HG03159 (cell line): Measurements from ENCODE around the gene RIN3.

ENCODE experiments used
- ATAC-seq: cut with Tn5 transposase; IDR thresholded peaks from one replicate; pipeline ENCODE4 v1.9.1; 2021; ENCODE audit warnings: mild to moderate bottlenecking, moderate library complexity; ENCODE audit not compliant: unreplicated experiment

RIN3 gene

DNA sequence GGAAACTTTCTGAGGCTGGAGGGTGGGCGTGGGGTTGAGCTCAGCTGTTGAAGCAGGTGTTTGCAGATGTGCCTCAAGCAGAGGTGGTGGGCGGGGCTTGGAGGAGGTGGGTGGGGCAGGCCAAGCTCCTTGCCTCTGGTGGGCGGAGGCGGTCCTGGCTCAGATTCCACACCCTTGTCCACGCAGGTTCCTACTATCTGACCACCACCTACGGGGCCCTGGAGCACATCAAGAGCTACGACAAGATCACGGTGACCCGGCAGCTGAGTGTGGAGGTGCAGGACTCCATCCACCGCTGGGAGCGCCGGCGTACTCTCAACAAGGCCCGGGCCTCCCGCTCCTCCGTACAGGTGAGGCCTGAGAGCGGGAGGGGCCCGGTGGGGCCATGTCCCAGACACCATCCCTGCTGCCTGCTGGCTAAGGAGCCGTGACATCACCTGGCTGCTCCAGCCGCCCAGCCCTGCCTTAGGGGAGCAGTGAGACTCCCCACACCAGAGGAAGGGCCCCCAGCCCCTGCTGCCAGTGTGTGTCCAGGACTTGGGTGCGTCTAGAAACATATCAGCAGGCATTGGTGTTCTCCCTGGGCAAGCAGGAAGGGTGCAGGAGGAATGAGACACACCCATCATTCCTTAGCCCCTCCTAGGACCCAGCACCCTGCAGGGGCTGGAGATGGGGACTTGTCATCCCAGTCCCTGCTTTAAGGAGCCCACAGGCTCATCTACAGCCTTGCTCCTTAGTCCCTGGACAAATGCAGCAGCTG is 171.4 kb downstream of the RIN3 start:
- ATAC-seq, result no peak

- ATAC-seq, result no peak
These were observed 172.3 kb downstream of the RIN3 start for GRCh38 chr14:92685784-92686355.

GRCh38 chr14:92686411-92686899 is 172.9 kb downstream of the RIN3 start:
- no peak for ATAC-seq

DNA sequence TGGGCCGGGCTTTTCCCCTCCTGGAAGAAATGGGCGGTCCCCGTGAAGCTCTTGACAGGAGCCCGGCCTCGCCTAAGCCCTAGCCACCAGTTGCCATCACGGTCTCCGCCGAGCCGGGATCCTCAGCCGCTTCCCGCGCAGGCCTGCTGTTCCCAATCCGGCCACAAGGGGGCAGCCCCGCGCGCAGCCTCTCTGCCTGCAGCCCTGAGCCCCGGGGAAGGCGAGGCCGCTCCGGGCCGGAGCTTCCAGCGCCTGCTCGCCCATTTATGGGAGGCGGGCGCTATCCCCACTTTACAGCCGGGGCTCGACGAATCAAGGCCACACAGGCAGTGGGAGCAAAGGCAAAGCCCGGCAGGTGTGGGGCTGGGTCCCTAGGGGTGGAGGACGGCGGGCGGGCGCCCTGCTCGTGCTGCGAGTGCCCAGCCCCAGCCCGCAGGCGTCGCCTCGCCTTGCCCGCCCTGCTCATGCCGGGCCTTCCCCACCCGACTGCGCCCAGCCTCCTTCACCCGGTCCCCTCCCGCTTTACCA is 173.4 kb downstream of the RIN3 start:
- ATAC-seq, result peak; percentile 61

DNA sequence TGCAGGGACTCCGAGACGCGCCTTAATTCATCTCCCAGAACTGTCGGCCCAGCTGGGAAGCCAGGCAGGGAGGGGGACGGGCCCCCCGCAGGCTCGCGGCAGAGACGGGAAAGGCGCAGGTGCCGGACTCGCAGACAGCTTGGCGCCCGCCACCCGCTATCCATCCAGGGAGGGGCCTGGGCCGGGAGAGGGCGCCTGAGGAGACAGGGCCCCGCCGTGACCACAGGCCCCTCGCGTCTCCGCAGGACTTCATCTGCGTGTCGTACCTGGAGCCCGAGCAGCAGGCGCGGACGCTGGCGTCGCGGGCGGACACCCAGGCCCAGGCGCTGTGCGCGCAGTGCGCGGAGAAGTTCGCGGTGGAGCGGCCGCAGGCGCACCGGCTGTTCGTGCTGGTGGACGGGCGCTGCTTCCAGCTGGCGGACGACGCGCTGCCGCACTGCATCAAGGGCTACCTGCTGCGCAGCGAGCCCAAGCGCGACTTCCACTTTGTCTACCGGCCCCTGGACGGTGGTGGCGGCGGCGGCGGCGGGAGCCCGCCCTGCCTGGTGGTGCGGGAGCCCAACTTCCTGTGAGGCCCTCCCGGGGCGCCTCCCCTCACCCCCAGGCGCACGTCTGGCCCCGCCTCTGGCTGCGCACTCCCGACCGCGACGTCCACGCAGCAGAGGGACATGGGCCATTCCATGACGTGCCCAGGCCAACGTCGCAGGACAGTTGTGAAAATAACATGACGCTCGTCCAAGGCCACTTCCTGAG is 174.3 kb downstream of the RIN3 start:
- no peak for ATAC-seq

DNA sequence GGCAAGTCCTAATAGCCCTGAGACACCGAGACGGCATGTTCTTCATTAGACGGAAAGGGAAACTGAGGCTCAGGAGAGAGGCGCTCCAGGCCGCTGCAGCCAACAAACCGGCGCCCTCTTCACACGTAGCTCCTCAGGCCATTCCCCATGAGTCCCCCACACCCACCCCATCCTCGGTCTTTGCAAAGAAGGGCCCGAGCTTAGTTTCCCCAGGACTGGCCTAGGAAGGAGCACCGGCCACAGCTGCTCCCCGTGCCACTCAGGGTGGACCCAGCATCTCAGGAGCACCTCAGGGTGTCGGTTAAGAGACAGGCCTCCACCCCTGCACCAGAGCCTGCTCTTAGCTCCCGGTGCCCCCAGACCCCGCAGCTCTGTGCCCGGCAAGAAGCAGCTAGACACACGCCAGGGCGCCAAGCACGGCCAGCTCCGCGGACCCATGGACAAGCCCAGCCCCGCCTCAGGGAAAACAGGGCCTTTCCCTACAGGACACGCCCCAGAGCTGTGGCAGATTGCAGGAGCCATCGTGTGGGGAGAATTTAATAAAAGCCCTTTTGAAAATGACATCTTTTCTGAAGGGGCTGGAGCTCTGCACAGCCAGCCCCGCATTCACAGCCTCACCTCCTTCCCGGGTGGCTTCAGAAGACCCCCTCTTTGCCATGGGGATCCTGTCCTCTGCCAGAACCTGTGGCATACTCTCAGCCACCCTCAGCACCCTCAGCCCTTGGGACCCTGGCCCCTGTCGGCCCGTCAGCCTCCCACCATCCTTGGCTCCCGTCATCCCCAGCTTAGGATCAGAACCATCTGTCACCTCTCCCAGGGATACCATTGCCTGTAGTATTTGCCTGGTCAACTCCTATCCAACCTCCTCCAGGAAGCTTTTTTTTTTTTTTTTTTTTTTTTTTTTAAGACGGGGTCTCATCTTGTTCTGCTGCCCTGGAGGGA is 175.1 kb downstream of the RIN3 start:
- no peak for ATAC-seq

GRCh38 chr14:92690171-92691011 is 176.8 kb downstream of the RIN3 start:
- no peak for ATAC-seq

DNA sequence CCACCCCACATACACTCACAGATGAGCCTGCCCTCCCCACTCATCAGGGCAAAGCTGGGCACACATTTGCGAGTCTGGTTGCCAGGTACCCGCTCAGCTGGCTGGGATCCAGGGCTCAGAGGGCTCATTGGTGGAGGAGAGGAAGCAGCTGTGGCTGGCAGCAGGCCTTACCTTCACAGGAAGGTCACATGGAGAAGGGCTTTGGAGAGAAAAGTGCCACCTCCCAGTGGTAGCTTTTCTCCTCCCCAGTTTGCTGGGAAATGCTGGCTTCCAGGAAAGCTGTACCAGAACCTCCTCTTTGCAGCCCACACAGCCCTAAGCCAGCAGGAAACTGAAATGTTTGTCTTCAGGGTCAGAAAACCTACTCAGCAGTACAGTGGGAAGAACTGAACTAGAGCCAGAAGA is 179.2 kb downstream of the RIN3 start:
- no peak for ATAC-seq

GRCh38 chr14:92693998-92694795 is 180.6 kb downstream of the RIN3 start:
- no peak for ATAC-seq

DNA sequence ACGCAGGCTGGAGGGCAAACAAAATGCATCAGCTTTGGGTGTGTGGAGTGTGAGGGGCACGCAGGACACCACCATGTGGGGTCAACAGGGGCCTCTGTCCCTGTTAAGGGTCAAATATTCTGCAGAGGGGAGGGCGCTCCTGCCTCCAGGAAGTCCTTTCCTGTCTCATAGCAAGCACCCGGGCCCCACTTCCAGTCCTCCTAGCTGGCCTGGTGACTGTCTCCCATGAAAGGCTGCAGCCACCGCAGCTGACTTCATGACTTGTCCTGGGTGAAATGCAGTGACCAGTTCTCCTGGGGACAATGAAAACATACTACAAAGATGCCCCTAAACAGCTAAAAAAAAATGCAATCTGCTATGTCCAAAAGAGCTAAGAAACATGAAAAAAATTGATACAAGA is 181.2 kb downstream of the RIN3 start:
- ATAC-seq, result no peak

GRCh38 chr14:92695562-92695961 is 182.0 kb downstream of the RIN3 start:
- ATAC-seq, result no peak

DNA sequence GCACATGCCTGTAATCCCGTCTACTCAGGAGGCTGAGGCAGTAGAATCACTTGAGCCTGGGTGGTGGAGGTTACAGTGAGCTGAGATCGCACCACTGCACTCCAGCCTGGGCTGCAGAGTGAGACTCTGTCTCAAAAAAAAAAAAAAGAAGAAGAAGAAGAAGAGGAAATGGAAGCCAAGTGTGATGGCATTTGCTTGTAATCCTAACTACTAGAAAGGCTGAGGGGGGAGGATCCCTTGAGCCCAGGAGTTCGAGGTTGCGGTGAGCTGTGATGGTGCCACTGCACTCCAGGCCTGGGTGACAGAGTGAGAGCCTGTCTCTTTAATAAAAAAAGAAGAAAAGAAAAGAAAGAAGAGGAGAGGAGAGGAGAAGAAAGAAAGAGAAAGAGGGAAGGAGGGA is 182.8 kb downstream of the RIN3 start:
- ATAC-seq, result no peak

- no peak for ATAC-seq
These were observed 184.8 kb downstream of the RIN3 start for GRCh38 chr14:92698393-92698792.

DNA sequence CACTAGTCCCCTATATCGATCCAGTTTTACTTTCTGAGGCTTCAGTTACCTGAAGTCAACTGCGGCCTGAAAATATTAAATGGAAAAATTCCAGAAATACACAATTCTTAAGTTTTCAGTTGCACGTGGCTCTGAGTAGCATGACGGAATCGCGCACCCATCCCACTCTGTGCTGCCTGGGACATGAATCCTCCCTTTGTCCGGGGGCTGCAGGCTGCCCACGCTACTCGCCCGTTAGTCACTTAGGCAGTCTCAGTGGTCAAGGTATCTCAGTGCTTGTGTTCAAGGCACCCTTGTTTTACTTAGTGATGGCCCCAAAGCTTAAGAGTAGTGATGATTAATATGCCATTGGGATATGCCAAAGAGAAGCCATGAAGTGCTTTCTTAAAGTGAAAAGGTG is 188.2 kb downstream of the RIN3 start:
- no peak for ATAC-seq

DNA sequence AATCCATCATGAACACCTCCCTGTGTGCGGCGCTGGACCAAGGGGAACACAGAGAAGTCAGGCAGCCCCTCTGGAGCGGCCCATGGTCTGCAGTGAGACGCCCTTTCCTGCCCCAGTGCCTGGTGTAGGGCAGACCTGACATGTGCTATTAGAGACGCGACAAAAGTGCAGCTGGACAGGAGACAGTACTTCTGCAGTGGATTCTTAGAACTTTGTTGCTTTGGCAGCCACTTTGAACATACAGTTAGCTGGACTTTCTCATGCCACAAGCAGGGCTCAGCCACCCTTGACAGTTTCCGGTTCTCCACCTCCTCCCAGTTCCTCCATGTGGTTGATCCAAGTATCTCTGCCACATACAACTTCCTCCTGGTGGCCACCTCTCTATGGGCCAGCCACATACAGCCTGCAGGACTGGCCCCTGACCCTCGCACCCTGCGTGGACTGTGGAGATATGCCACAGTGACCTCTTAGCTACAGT is 188.9 kb downstream of the RIN3 start:
- ATAC-seq, result no peak

DNA sequence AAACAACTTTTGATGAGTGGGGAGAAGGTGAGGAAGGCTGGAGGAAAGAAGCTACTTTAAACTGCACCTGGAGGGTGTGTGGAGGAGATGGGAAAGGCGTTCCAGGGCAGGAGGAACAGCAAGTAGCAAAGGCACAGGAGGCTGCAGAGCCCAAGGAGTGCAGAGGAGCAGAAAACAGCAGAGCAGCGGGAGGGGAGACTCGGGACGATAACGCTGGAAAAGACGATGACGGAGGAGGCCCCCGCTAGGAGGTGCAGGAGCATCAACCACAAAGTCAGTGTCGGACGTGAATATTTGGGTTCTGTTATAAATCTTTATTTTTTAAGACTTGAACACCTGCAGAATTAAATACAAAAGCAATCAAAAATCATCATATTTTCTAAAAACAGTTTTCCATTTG is 189.9 kb downstream of the RIN3 start:
- ATAC-seq, result no peak

GRCh38 chr14:92704036-92704804 is 190.6 kb downstream of the RIN3 start:
- ATAC-seq, result peak; percentile 91

- ATAC-seq, result no peak
These were observed 191.2 kb downstream of the RIN3 start for GRCh38 chr14:92704821-92705220.
